Fibroblast of villous mesenchyme (primary cell): ENCODE results near the gene BST1. TPM values are rescaled to one million over a fixed set of nuclear protein-coding genes. Genes with fewer than 3 reads are reported as not detected.

ENCODE experiments used
- DNase-seq: peaks from one replicate; pipeline ENCODE4 v3.0.0-alpha.2; 2010; ENCODE audit warnings: low read depth
- H3K4me3 ChIP-seq: 2 replicates; pipeline ENCODE4 v1.5.1; 2011; ENCODE audit warnings: low read depth, mild to moderate bottlenecking, low read length
- total RNA-seq: library from RNA; depleted of rRNA; stranded (reverse); fragments of >200 nt; gene quantifications from 2 replicates; pipeline ENCODE4 v1.2.3, GENCODE V29; 2012
- TF ChIP-seq, protein P1 (sequence below): IDR thresholded peaks from 2 replicates; pipeline ENCODE4 v1.5.1; 2012; ENCODE audit warnings: low read depth, mild to moderate bottlenecking, low read length; ENCODE audit not compliant: insufficient read depth

The BST1 gene
- total RNA-seq, 1 donor: 19.9 TPM

- peak overlapping the region; percentile 78 for H3K4me3 ChIP-seq
- no peak for DNase-seq
These were observed 19.7 kb upstream of the BST1 start for GRCh38 chr4:15683143-15683495.

DNA sequence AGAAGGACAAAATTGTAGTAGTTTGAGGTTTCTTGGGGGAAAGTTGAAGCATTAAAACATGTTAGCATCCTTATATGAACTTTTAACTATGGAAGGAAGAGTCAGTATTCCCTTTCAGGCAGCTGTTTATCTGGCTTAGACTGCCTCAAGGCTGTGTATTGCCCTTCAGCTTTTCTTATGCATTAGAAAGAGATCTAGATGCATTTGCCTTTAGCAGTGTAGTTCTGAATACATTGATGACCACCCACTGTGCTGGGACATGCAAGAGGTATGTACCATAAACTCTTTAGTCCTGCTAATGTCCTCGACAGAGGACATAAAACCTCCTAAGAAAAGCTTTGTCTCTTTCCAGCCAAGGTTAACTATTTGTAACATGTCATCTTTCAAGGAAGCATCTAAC lies 18.4 kb upstream of the BST1 start:
- no peak overlapping the region for H3K4me3 ChIP-seq
- TF ChIP-seq, protein P1, sequence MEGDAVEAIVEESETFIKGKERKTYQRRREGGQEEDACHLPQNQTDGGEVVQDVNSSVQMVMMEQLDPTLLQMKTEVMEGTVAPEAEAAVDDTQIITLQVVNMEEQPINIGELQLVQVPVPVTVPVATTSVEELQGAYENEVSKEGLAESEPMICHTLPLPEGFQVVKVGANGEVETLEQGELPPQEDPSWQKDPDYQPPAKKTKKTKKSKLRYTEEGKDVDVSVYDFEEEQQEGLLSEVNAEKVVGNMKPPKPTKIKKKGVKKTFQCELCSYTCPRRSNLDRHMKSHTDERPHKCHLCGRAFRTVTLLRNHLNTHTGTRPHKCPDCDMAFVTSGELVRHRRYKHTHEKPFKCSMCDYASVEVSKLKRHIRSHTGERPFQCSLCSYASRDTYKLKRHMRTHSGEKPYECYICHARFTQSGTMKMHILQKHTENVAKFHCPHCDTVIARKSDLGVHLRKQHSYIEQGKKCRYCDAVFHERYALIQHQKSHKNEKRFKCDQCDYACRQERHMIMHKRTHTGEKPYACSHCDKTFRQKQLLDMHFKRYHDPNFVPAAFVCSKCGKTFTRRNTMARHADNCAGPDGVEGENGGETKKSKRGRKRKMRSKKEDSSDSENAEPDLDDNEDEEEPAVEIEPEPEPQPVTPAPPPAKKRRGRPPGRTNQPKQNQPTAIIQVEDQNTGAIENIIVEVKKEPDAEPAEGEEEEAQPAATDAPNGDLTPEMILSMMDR: no peak
- no peak for DNase-seq

More at GRCh38 chr4:15683143-15683495, 19.7 kb upstream of the BST1 start:
- TF ChIP-seq, protein P1: no peak

DNA sequence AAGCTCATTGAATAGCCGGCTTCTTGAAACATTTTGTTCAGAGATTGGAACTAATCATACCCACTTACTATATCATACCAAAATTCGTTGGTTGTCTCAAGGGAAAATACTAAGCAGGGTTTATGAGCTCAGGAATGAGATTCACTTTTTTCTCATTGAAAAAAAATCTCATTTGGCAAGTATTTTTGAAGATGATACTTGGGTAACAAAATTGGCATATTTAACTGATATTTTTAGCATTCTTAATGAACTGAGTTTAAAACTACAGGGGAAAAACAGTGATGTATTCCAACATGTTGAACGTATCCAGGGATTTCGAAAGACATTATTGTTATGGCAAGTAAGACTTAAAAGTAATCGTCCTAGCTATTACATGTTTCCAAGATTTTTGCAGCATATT lies 14.8 kb upstream of the BST1 start:
- DNase-seq: no peak

GRCh38 chr4:15689540-15689939 lies 13.3 kb upstream of the BST1 start:
- TF ChIP-seq, protein P1: no peak
- no peak overlapping the region for H3K4me3 ChIP-seq
- DNase-seq: peak; percentile 54

More for the DNA sequence above, 14.8 kb upstream of the BST1 start:
- no peak overlapping the region for H3K4me3 ChIP-seq
- TF ChIP-seq, protein P1: no peak

DNA sequence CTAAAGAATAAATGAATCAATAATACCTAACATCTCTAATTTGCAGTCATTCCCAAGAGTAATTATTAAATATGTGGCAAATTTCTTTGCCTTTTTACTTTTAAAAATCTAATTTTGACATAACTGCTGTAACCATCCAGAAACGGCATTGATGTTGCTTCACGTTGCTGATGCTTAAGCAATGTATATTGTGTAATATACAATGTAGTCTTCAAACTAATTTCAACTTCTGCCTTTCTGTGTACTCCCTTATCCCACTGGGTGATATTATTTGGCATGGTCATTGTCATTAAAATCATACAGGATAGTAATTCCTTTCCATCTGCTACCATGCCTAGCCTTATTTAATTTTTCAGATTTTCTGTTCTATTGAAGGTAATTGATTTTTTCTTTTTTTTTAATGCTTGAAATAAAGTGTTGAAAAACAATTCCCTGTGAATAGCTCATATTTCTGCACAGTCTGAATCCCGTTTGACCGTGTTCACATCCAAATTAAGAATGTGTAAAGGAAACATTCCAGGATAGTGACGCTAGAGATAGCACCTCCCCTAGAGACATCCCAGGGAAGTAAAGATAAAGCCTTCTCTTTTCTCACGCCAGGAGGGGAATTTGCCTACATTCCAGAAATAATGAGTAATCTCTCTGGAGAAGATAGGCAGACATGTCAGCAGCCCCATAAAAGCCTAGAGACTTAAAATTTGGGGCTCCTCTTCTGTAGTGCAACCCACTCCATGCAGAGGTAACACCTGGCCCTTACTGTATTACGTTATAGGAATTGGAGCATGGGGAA lies 12.7 kb upstream of the BST1 start:
- TF ChIP-seq, protein P1: no peak
- H3K4me3 ChIP-seq: no peak overlapping the region
- peak; percentile 97 for DNase-seq

DNA sequence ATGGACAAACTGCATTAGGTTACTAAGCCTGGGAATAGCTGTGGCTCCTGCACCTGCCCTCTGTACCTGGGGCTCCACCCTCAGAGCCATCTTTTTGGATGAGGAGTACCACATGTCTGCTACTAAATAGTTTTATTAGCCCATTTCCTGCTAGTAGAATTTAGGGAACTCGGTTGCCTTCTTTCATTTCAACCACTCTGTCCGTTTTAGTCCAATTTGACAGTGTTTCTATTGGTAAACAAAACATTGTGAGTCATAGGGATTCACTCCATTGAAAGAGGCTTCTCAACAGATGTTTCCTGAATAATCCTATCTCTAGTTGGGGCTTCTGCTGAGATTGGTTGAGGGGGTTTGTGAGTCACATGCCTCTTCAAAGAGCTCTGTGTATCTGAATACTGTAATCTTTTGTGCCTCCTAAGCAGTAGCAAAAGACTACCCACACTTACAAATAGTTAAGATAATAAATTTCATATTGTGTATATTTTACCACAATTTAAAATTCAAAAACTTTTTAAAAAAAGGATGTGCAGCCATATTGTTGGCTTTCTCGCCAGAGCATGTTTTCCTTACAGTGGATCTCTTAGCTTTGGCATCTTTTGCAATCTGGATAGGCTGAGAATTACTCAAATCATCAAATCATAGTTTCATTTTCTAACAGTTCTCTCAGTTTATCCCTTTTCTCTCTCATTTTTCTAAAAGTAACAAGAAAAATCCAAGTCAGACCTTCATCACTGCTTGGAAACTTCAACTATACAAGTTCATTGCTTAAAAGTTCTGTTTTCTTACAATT lies 11.3 kb upstream of the BST1 start:
- peak overlapping the region; percentile 3 for H3K4me3 ChIP-seq
- peak; percentile 92 for DNase-seq
- TF ChIP-seq, protein P1: no peak
